Stimulated activated CD4-positive, alpha-beta T cell treated with anti-CD3 and anti-CD28 coated beads, TNF-alpha, amount 100 ng/mL, for 1 hour (primary cell): ENCODE data around the gene RAMAC.
"Not testable (repeated sequence)": the region's sequence is repeated elsewhere in the genome, so short reads cannot be mapped to it uniquely, and the experiment has no call there.

Source experiments
- DNase-seq, 3 donors: peaks; one replicate each; pipeline ENCODE4 v3.0.0-alpha.2; 2020; ENCODE audit warnings: low read depth in 3 of 3, low spot score in 1 of 3

The RAMAC gene

GRCh38 chr15:83012076-83012426 lies 26.0 kb downstream of the RAMAC start:
- DNase-seq, result no peak

- no peak for DNase-seq
Observed at GRCh38 chr15:83012636-83013035, 26.6 kb downstream of the RAMAC start.

- DNase-seq, result no peak
Observed at GRCh38 chr15:83014205-83014653, 28.2 kb downstream of the RAMAC start.

- no peak for DNase-seq
Observed at GRCh38 chr15:83015361-83015760, 29.4 kb downstream of the RAMAC start.

GRCh38 chr15:83016906-83017305 lies 30.9 kb downstream of the RAMAC start:
- DNase-seq, result no peak

GRCh38 chr15:83018436-83018835 lies 32.4 kb downstream of the RAMAC start:
- no peak for DNase-seq

GRCh38 chr15:83030021-83030420 lies 44.0 kb downstream of the RAMAC start:
- DNase-seq, result no peak

GRCh38 chr15:83031234-83031633 lies 45.2 kb downstream of the RAMAC start:
- not testable (repeated sequence) for DNase-seq

- DNase-seq, result no peak
Observed at GRCh38 chr15:83036253-83036652, 50.2 kb downstream of the RAMAC start.

GRCh38 chr15:83039206-83039605 lies 53.2 kb downstream of the RAMAC start:
- DNase-seq, result no peak
